Body of pancreas (tissue), 4 donors: ENCODE measurements around the gene METTL24. TPM values are rescaled to one million over a fixed set of nuclear protein-coding genes. Genes with fewer than 3 reads are reported as not detected.
A peak's percentile ranks its signal among the peaks of the same experiment; 100 is the strongest.

Experiments used
- ATAC-seq: fragments of 150-250 bp; one replicate; pipeline ENCODE4 v1.9.1; 2016
- DNase-seq, 4 donors: peaks; one replicate each; pipeline ENCODE4 v3.0.0-alpha.2; 2019
- H3K27ac ChIP-seq, 4 donors: fragments of 200-600 bp; sonication (generic); 1 replicate in 3 of 4; 2 replicates in 1 of 4; pipeline versions ENCODE4 v1.5.1 to v1.6.1; 2016 to 2019; ENCODE audit warnings: mild to moderate bottlenecking in 1 of 4, mixed read lengths in 1 of 4, moderate library complexity in 1 of 4
- H3K27me3 ChIP-seq, 2 donors: fragments of 200-600 bp; sonication (generic); one replicate each; pipeline ENCODE4 v1.6.0; 2016; ENCODE audit warnings: mild to moderate bottlenecking in 1 of 2
- H3K36me3 ChIP-seq, 2 donors: fragments of 200-600 bp; sonication (generic); replicated peaks in 1 of 2; 2 replicates each; pipeline ENCODE4 v1.5.1; 2016; ENCODE audit warnings: low read depth in 2 of 2; ENCODE audit not compliant: insufficient read depth in 1 of 2
- H3K4me1 ChIP-seq: fragments of 200-600 bp; sonication (generic); one replicate; pipeline ENCODE4 v1.6.0; 2016
- H3K4me3 ChIP-seq, 2 donors: fragments of 200-600 bp; sonication (generic); 1 replicate in 1 of 2; 2 replicates in 1 of 2; pipeline ENCODE4 v1.5.1; 2016 to 2019
- H3K9me3 ChIP-seq, 3 donors: fragments of 200-600 bp; sonication (generic); 1 replicate in 2 of 3; 2 replicates in 1 of 3; pipeline ENCODE4 v1.5.1; 2016
- CTCF ChIP-seq, 7 experiments: fragments of 450-650 bp in 4 of 7; fragments of 200-600 bp in 3 of 7; sonication (generic) in 3 of 7; IDR thresholded peaks; one replicate each; pipeline ENCODE4 v1.5.1; 2016 to 2019; ENCODE audit warnings: antibody characterized with exemption in 7 of 7
- POLR2A ChIP-seq, 3 donors: fragments of 450-650 bp; IDR thresholded peaks; one replicate each; pipeline ENCODE4 v1.6.1; 2016; ENCODE audit warnings: antibody characterized with exemption in 3 of 3, mild to moderate bottlenecking in 2 of 3
- whole genome bisulfite sequencing, 2 donors: methylation state at CpG; one replicate each; pipeline ENCODE4 v1.1.5; 2017; 5-methylcytosine and 5-hydroxymethylcytosine counted together
- intact Hi-C: fragments of 100-400 bp; cut with DNase I; formaldehyde crosslinking; loops from one replicate; pipeline ENCODE4 v1.15.1; 2023
- total RNA-seq, 2 donors: library from RNA; depleted of rRNA; stranded (reverse); fragments of >200 nt; gene quantifications; one replicate each; pipeline ENCODE4 v1.1.0, GENCODE V29; 2016

Gene METTL24
- total RNA-seq, 2 donors from 2014 or later, result 2.3 to 4.0 TPM

- intact Hi-C loops, result loop anchor here (10.0 kb wide), 1 partner anchor 225 kb away; the partner anchor contains the start of gene WASF1
- Histone ChIP-seq H3K27me3 (no peaks in the 10 kb centered on the region), H3K4me3 (no peak overlapping the region), H3K9me3 (no peaks in the 10 kb centered on the region), H3K36me3 (no peaks in the 10 kb centered on the region), H3K27ac (no peak overlapping the region), H3K4me1 (peaks cover 7% of the 10 kb centered on the region)
- TF ChIP-seq CTCF (IDR thresholded peaks at IDR 0.05) (no peak), POLR2A (IDR thresholded peaks at IDR 0.05) (no peak)
- DNase-seq, result peak in 1 of 4 donors; percentile 10
- ATAC-seq, result peak; percentile 51
- 50 to 82% methylated on average over 6 to 43 of the region's 43 CpGs for WGBS, 2 donors
Observed at GRCh38 chr6:110399219-110400071, 41.3 kb upstream of the METTL24 start.

- intact Hi-C loops, result loop anchor here (10.0 kb wide), 1 partner anchor 224 kb away; the partner anchor contains the start of gene WASF1
- Histone ChIP-seq H3K27me3 (no peaks in the 10 kb centered on the region), H3K27ac (no peak overlapping the region), H3K9me3 (no peaks in the 10 kb centered on the region), H3K4me1 (peaks cover 7% of the 10 kb centered on the region), H3K36me3 (no peaks in the 10 kb centered on the region), H3K4me3 (no peak overlapping the region)
- no peak for TF ChIP-seq CTCF (IDR thresholded peaks at IDR 0.05)
- WGBS, 2 donors, result 90 to 94% methylated on average over 4 of the region's 4 CpGs
- DNase-seq, result no peak
- ATAC-seq, result no peak
Observed at GRCh38 chr6:110398778-110399177, 40.6 kb upstream of the METTL24 start.

DNA sequence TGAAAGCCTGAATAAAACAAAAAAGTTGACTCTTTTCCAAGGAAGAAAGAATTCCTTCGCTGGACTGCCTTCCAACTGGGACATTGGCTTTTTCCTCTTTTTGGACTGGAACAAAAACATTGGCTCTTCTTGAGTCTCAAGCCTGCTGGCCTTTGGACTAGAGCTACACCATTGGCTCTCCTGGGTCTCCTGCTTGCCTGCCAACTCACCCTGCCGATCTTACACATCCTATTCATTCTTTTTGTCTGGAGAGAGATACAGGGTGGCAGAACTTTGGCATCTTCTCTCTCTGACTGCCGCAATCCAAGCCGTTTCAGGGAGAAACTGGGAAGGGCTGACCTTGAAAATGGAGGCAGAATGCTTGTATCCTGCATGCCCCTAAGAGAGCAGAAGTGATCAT, 37.1 kb upstream of the METTL24 start:
- peaks cover 7% of the 10 kb centered on the region for H3K4me1 ChIP-seq
- no peak for ATAC-seq
- H3K27me3 ChIP-seq, result no peaks in the 10 kb centered on the region
- WGBS, 2 donors, result 49 to 58% methylated on average over 4 of the region's 4 CpGs
- no peaks in the 10 kb centered on the region for H3K36me3 ChIP-seq
- H3K4me3 ChIP-seq, result no peak overlapping the region
- no peak for TF ChIP-seq POLR2A (IDR thresholded peaks at IDR 0.05)
- no peak for TF ChIP-seq CTCF (IDR thresholded peaks at IDR 0.05)
- no peaks in the 10 kb centered on the region for H3K9me3 ChIP-seq
- intact Hi-C loops, result loop anchor here (10.0 kb wide), 1 partner anchor 220 kb away; the partner anchor contains the start of gene WASF1
- no peak for DNase-seq
- H3K27ac ChIP-seq, result no peak overlapping the region

GRCh38 chr6:110394409-110394808, 36.3 kb upstream of the METTL24 start:
- TF ChIP-seq CTCF (IDR thresholded peaks at IDR 0.05) (no peak), POLR2A (IDR thresholded peaks at IDR 0.05) (no peak)
- no peak overlapping the region for H3K4me3 ChIP-seq
- peaks cover 11% of the 10 kb centered on the region for H3K4me1 ChIP-seq
- no peak for DNase-seq
- 89 to 97% methylated on average over 4 of the region's 4 CpGs for WGBS, 2 donors
- H3K27ac ChIP-seq, result no peak overlapping the region
- no peaks in the 10 kb centered on the region for H3K36me3 ChIP-seq
- intact Hi-C loops, result loop anchor here (5.0 to 10.0 kb wide), 2 partner anchors 220 to 687 kb away; partner anchors contain the start of gene WASF1
- no peaks in the 10 kb centered on the region for H3K9me3 ChIP-seq
- H3K27me3 ChIP-seq, result no peaks in the 10 kb centered on the region
- ATAC-seq, result no peak
